HG03460 (cell line): ENCODE data around the gene ATG4D.

ENCODE experiments used
- ATAC-seq: cut with Tn5 transposase; IDR thresholded peaks from one replicate; pipeline ENCODE4 v1.9.1; 2021; ENCODE audit not compliant: unreplicated experiment

The ATG4D gene

GRCh38 chr19:10543420-10544241 is at the start of gene ATG4D:
Gene ATG4D (plus strand): TSS chr19:10543904. CDS start chr19:10544091, 187 bp downstream.
- ATAC-seq, result peak; percentile 66

- ATAC-seq, result no peak
These were observed 46.3 kb upstream of the ATG4D start for GRCh38 chr19:10497371-10497770.

GRCh38 chr19:10499550-10500246 is 44.0 kb upstream of the ATG4D start:
- ATAC-seq, result no peak

- ATAC-seq, result no peak
These were observed 43.5 kb upstream of the ATG4D start for GRCh38 chr19:10500247-10500592.

GRCh38 chr19:10501971-10502523 is 41.7 kb upstream of the ATG4D start:
- ATAC-seq, result peak; percentile 31

GRCh38 chr19:10502524-10503001 is 41.1 kb upstream of the ATG4D start:
- ATAC-seq, result peak; percentile 75

- ATAC-seq, result peak; percentile 31
These were observed 40.5 kb upstream of the ATG4D start, which contains the start of gene KEAP1 for GRCh38 chr19:10503002-10503789. Gene KEAP1 (minus strand): TSS chr19:10503356. CDS start chr19:10500033, 3,323 bp downstream.

GRCh38 chr19:10505583-10506229 is 38.0 kb upstream of the ATG4D start:
- ATAC-seq, result no peak

GRCh38 chr19:10508036-10508435 is 35.7 kb upstream of the ATG4D start:
- ATAC-seq, result no peak

GRCh38 chr19:10508707-10509106 is 35.0 kb upstream of the ATG4D start:
- no peak for ATAC-seq

- ATAC-seq, result no peak
These were observed 33.4 kb upstream of the ATG4D start for GRCh38 chr19:10510301-10510802.

- no peak for ATAC-seq
These were observed 30.5 kb upstream of the ATG4D start for GRCh38 chr19:10513223-10513622.

GRCh38 chr19:10514211-10515145 is 29.2 kb upstream of the ATG4D start:
- ATAC-seq, result no peak

- no peak for ATAC-seq
These were observed 27.7 kb upstream of the ATG4D start for GRCh38 chr19:10516064-10516385.

- no peak for ATAC-seq
These were observed 26.9 kb upstream of the ATG4D start for GRCh38 chr19:10516671-10517286.

- no peak for ATAC-seq
These were observed 26.3 kb upstream of the ATG4D start, which contains the start of gene S1PR5 for GRCh38 chr19:10517361-10517759. Gene S1PR5 (minus strand): TSS chr19:10517447. CDS start chr19:10515011, 2,436 bp downstream.

GRCh38 chr19:10517760-10518443 is 25.8 kb upstream of the ATG4D start:
- ATAC-seq, result no peak
